Kidney (tissue), 14 donors: Measurements from ENCODE around the gene FRMD4A. TPM values are rescaled to one million over a fixed set of nuclear protein-coding genes. Genes with fewer than 3 reads are reported as not detected.

ENCODE experiments used
- DNase-seq, 5 donors: peaks; one replicate each; pipeline ENCODE4 v3.0.0-alpha.2; 2013 to 2020
- FAIRE-seq: peaks from 2 replicates; lab custom pipeline; 2012; peaks lifted over from hg19 to GRCh38; lab: Jason Lieb, UNC
- H3K27ac ChIP-seq, 2 donors: one replicate each; pipeline ENCODE4 v1.7.0; 2013; ENCODE audit warnings: low read depth in 2 of 2, low read length in 2 of 2, inconsistent platforms in 1 of 2
- H3K27me3 ChIP-seq: one replicate; pipeline ENCODE4 v1.7.1; 2013; ENCODE audit warnings: low read length, inconsistent platforms; ENCODE audit not compliant: control insufficient read depth, insufficient read depth
- H3K36me3 ChIP-seq, 3 donors: one replicate each; pipeline versions ENCODE4 v1.7.0 to v1.7.1; 2013; ENCODE audit warnings: low read length in 3 of 3, control low read depth in 1 of 3, inconsistent platforms in 1 of 3; ENCODE audit not compliant: insufficient read depth in 3 of 3, control insufficient read depth in 2 of 3
- H3K4me1 ChIP-seq, 3 donors: one replicate each; pipeline versions ENCODE4 v1.7.0 to v1.7.1; 2013; ENCODE audit warnings: low read length in 3 of 3, inconsistent platforms in 1 of 3, low read depth in 1 of 3; ENCODE audit not compliant: control insufficient read depth in 2 of 3, insufficient read depth in 2 of 3
- H3K4me3 ChIP-seq, 3 donors: one replicate each; pipeline versions ENCODE4 v1.7.0 to v1.8.1; 2013; ENCODE audit warnings: low read length in 3 of 3, control low read depth in 1 of 3, inconsistent platforms in 1 of 3
- H3K9ac ChIP-seq, 3 donors: one replicate each; pipeline versions ENCODE4 v1.7.0 to v1.7.1; 2013; ENCODE audit warnings: low read length in 3 of 3, control low read depth in 1 of 3, inconsistent platforms in 1 of 3
- H3K9me3 ChIP-seq, 3 donors: one replicate each; pipeline versions ENCODE4 v1.7.0 to v1.7.1; 2013; ENCODE audit warnings: low read length in 3 of 3, control low read depth in 1 of 3, inconsistent platforms in 1 of 3; ENCODE audit not compliant: control insufficient read depth in 2 of 3, insufficient read depth in 1 of 3
- intact Hi-C: fragments of 100-400 bp; cut with DNase I; formaldehyde crosslinking; loops from one replicate; pipeline ENCODE4 v1.11.1; 2022
- polyA plus RNA-seq: library from polyadenylated mRNA; stranded (reverse); fragments of 350-450 nt; fragmentation: Illumina TruSeq; extraction: RNeasy Lipid Tissue Mini Kit (QIAGEN cat#74804); gene quantifications from one replicate; pipeline ENCODE4 v1.2.3, GENCODE V29; 2014; ENCODE audit warnings: low read depth, low replicate concordance; ENCODE audit not compliant: insufficient read depth
- total RNA-seq: library from RNA; stranded (reverse); fragmentation: NEBNext Ultra II Directional; extraction: Animal tissue kit (Norgen Biotek cat#: 25700); gene quantifications from one replicate; pipeline ENCODE4 v1.2.1, GENCODE V29; 2021
- TF ChIP-seq, protein P1 (sequence below): IDR thresholded peaks from 3 replicates; pipeline ENCODE4 v1.5.1; 2012; ENCODE audit warnings: mild to moderate bottlenecking, moderate library complexity, borderline replicate concordance; ENCODE audit not compliant: insufficient read depth; ENCODE audit errors: extremely low read depth
- donor health status: control.
- donor health status: control.
- donor health status: control.
- donor health status: control.
- donor health status: control.
- donor health status: DM: yes; HTN: yes; CAD: no.
- donor health status: Normal renal cell carcinoma (clear cell type).

Gene FRMD4A
- total and polyA plus RNA-seq, 2 donors from 2014 or later = 16.0 to 68.2 TPM

DNA sequence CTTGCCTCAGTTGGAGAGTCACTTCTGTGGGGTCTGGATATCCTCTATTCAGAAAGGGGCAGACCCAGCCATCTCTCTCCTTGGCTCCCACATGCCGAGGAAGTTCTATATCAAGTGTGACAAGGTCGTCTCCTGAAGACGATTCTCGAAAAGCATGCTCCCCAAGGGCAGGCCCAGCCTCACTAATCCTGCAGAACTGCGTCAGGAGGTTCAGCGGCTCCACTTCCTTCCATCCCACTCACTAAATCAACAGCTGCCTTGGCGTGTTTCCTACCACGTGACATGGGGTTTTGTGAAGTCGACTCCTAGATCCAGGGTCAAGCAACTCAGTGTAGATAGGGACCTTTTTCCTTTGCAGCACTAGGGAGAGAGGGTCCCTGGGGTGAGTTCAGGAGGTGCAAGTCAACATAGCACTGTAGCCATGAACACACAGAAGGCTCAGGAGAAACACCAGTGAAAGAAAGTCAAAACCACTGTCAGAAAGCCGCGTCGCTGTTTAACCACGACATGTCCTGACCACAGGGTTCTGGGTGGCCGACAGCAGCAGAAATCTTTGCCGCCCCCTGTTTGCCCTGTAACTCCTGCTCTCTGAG is 587.5 kb downstream of the FRMD4A start:
- H3K36me3 ChIP-seq = no peaks in the 10 kb centered on the region
- DNase-seq = peak in 1 of 5 donors; percentile 45
- no peaks in the 10 kb centered on the region for H3K9me3 ChIP-seq
- H3K9ac ChIP-seq = no peak overlapping the region
- FAIRE-seq = no peak
- H3K27me3 ChIP-seq = no peaks in the 10 kb centered on the region
- intact Hi-C loops = no loop called here
- no peak overlapping the region for H3K27ac ChIP-seq
- H3K4me3 ChIP-seq = no peak overlapping the region
- peaks cover 0 to 11% (median 0%) of the 10 kb centered on the region in 3 donors for H3K4me1 ChIP-seq
- TF ChIP-seq, protein P1, sequence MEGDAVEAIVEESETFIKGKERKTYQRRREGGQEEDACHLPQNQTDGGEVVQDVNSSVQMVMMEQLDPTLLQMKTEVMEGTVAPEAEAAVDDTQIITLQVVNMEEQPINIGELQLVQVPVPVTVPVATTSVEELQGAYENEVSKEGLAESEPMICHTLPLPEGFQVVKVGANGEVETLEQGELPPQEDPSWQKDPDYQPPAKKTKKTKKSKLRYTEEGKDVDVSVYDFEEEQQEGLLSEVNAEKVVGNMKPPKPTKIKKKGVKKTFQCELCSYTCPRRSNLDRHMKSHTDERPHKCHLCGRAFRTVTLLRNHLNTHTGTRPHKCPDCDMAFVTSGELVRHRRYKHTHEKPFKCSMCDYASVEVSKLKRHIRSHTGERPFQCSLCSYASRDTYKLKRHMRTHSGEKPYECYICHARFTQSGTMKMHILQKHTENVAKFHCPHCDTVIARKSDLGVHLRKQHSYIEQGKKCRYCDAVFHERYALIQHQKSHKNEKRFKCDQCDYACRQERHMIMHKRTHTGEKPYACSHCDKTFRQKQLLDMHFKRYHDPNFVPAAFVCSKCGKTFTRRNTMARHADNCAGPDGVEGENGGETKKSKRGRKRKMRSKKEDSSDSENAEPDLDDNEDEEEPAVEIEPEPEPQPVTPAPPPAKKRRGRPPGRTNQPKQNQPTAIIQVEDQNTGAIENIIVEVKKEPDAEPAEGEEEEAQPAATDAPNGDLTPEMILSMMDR = no peak

DNA sequence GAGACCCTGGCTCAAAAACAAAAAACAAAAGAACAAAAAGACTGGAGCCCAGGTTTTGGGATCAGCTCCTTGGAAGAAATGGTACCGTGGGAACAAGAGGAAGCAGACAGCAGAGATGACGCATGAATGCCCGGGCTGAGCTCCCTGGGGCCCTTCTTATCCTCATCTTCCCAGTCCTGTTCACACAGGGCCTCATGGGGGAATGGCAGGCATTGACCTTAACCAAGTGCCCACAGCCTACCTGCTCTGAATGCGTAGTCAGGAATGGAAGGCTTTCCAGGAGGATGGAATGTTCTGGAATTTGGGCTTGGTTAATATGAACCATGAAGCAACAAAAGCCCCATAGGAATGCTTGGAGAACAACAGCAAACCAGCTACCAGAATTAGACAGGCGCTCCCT is 589.3 kb downstream of the FRMD4A start:
- no peak for FAIRE-seq
- no peaks in the 10 kb centered on the region for H3K36me3 ChIP-seq

DNA sequence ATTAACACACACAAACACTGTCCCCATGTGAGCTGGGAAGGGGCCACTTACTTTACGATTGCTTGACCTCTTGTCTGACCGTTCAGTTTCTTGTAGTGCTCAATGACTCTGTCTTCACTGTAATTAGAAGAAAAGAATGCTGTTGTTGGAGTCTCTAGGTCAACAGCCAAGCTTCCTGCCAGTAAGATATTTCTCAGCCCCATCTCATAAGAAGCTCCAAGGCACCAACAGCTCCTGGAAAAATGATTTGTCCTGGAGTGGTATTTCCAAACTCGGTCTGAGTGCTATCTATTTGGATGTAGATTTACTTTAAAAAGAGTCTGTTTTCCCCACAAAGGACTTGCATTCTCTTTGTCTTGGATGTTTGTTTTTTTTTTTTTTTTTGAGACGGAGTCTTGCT is 590.3 kb downstream of the FRMD4A start:
- Histone ChIP-seq H3K4me1 (peaks cover 0 to 11% (median 0%) of the 10 kb centered on the region in 3 donors), H3K4me3 (no peak overlapping the region), H3K36me3 (no peaks in the 10 kb centered on the region), H3K27me3 (no peaks in the 10 kb centered on the region), H3K9ac (no peak overlapping the region), H3K9me3 (no peaks in the 10 kb centered on the region), H3K27ac (no peak overlapping the region)
- DNase-seq (peak in 3 of 5 donors; percentile 44 to 77 (median 75)), FAIRE-seq (no peak)
- intact Hi-C loops = no loop called here
- TF ChIP-seq, protein P1 = no peak

More for the DNA sequence above, 589.3 kb downstream of the FRMD4A start:
- DNase-seq = no peak
- intact Hi-C loops = no loop called here
- TF ChIP-seq, protein P1 = no peak
- H3K9ac ChIP-seq = no peak overlapping the region
- no peaks in the 10 kb centered on the region for H3K9me3 ChIP-seq
- H3K4me1 ChIP-seq = peaks cover 0 to 11% (median 0%) of the 10 kb centered on the region in 3 donors
- H3K27ac ChIP-seq = no peak overlapping the region
- H3K27me3 ChIP-seq = no peaks in the 10 kb centered on the region
- H3K4me3 ChIP-seq = no peak overlapping the region
